Hepatocyte (in vitro differentiated cells): ENCODE measurements around the gene PI4KB. TPM values are rescaled to one million over a fixed set of nuclear protein-coding genes. Genes with fewer than 3 reads are reported as not detected.

ENCODE experiments used
- DNase-seq: peaks from one replicate; pipeline ENCODE4 v3.0.0-alpha.2; 2016; ENCODE audit warnings: low spot score
- H2AFZ ChIP-seq: fragments of 200-600 bp; sonication (generic); 2 replicates; pipeline ENCODE4 v1.6.0; 2016; ENCODE audit warnings: antibody characterized with exemption, mild to moderate bottlenecking
- H3K27ac ChIP-seq: fragments of 200-600 bp; sonication (generic); 2 replicates; pipeline ENCODE4 v1.5.1; 2016; ENCODE audit warnings: mild to moderate bottlenecking
- H3K27me3 ChIP-seq: fragments of 200-600 bp; sonication (generic); 2 replicates; pipeline ENCODE4 v1.6.1; 2016
- H3K36me3 ChIP-seq: fragments of 200-600 bp; sonication (generic); replicated peaks from 2 replicates; pipeline ENCODE4 v1.5.1; 2016; ENCODE audit warnings: low read depth; ENCODE audit not compliant: insufficient read depth
- H3K4me1 ChIP-seq: fragments of 200-600 bp; sonication (generic); 2 replicates; pipeline ENCODE4 v1.5.1; 2016; ENCODE audit warnings: mild to moderate bottlenecking, moderate library complexity; ENCODE audit not compliant: insufficient read depth
- H3K4me2 ChIP-seq: fragments of 200-600 bp; sonication (generic); 2 replicates; pipeline ENCODE4 v1.6.0; 2016
- H3K4me3 ChIP-seq: fragments of 200-600 bp; sonication (generic); 2 replicates; pipeline ENCODE4 v1.5.1; 2016; ENCODE audit warnings: mild to moderate bottlenecking
- H3K79me2 ChIP-seq: fragments of 200-600 bp; sonication (generic); 2 replicates; pipeline ENCODE4 v1.6.0; 2017; ENCODE audit warnings: mild to moderate bottlenecking
- H3K9me2 ChIP-seq: fragments of 200-600 bp; sonication (generic); replicated peaks from 2 replicates; pipeline ENCODE4 v1.6.0; 2017; ENCODE audit warnings: mild to moderate bottlenecking; ENCODE audit not compliant: insufficient read depth
- H3K9me3 ChIP-seq: fragments of 200-600 bp; sonication (generic); 2 replicates; pipeline ENCODE4 v1.5.1; 2016; ENCODE audit warnings: low read depth, mild to moderate bottlenecking
- H4K20me1 ChIP-seq: fragments of 200-600 bp; sonication (generic); 2 replicates; pipeline ENCODE4 v1.6.0; 2016; ENCODE audit warnings: mild to moderate bottlenecking; ENCODE audit not compliant: insufficient read depth, poor library complexity, severe bottlenecking
- EZH2 ChIP-seq: fragments of 200-600 bp; sonication (generic); IDR thresholded peaks from 2 replicates; pipeline ENCODE4 v1.6.1; 2016; ENCODE audit warnings: antibody characterized with exemption, mild to moderate bottlenecking, borderline replicate concordance
- EZH2phosphoT487 ChIP-seq: fragments of 200-600 bp; sonication (generic); IDR thresholded peaks from one replicate; pipeline ENCODE4 v1.6.1; 2018; ENCODE audit warnings: antibody characterized with exemption, mild to moderate bottlenecking, low read depth, moderate library complexity; ENCODE audit not compliant: unreplicated experiment, severe bottlenecking
- WGBS: methylation state at CpG from one replicate; pipeline ENCODE4 v1.1.6; 2016; ENCODE audit warnings: low lambda C conversion rate; ENCODE audit errors: missing lambda C conversion rate; 5-methylcytosine and 5-hydroxymethylcytosine counted together
- polyA plus RNA-seq: library from polyadenylated mRNA; unstranded; fragments of >200 nt; fragmentation: Nextera tagmentation; extraction: Ambion mirVana; gene quantifications from 2 replicates; pipeline ENCODE4 v1.2.1, GENCODE V29; 2016
- total RNA-seq: library from RNA; depleted of rRNA; stranded (reverse); fragments of >200 nt; gene quantifications from 2 replicates; pipeline ENCODE4 v1.2.3, GENCODE V29; 2014
- TF ChIP-seq, protein P1 (sequence below): fragments of 200-600 bp; sonication (generic); IDR thresholded peaks from 2 replicates; pipeline ENCODE4 v1.5.1; 2016; ENCODE audit warnings: antibody characterized with exemption, mild to moderate bottlenecking; ENCODE audit not compliant: poor library complexity

PI4KB gene
- total and polyA plus RNA-seq, 2 experiments from 2014 or later = 49.9 to 55.1 TPM

DNA sequence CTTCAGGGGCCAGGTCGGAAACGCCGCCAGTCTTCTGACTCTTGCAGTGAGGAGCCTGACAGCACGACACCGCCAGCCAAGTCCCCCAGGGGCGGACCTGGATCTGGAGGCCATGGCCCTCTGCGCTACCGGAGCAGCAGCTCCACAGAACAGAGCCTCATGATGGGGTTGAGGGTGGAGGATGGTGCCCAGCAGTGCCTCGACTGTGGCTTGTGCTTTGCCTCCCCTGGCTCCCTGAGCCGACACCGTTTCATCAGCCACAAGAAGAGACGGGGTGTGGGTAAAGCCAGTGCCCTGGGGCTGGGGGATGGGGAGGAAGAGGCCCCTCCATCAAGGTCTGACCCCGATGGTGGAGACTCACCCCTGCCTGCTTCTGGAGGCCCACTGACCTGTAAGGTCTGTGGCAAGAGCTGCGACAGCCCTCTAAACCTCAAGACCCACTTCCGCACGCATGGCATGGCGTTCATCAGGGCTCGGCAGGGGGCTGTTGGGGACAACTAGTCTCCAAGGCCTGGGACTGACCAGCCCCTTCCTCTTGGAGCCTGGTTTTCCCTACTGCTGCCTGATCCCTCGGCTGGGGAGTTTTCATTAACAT, 36.4 kb downstream of the PI4KB start:
- H3K27me3 ChIP-seq = no peaks in the 10 kb centered on the region
- no peaks in the 10 kb centered on the region for H3K9me2 ChIP-seq
- H3K4me2 ChIP-seq = no peak overlapping the region
- no peaks in the 10 kb centered on the region for H4K20me1 ChIP-seq
- H3K9me3 ChIP-seq = no peaks in the 10 kb centered on the region
- no peak for DNase-seq
- TF ChIP-seq EZH2 (no peak), EZH2phosphoT487 (no peak)
- TF ChIP-seq, protein P1, sequence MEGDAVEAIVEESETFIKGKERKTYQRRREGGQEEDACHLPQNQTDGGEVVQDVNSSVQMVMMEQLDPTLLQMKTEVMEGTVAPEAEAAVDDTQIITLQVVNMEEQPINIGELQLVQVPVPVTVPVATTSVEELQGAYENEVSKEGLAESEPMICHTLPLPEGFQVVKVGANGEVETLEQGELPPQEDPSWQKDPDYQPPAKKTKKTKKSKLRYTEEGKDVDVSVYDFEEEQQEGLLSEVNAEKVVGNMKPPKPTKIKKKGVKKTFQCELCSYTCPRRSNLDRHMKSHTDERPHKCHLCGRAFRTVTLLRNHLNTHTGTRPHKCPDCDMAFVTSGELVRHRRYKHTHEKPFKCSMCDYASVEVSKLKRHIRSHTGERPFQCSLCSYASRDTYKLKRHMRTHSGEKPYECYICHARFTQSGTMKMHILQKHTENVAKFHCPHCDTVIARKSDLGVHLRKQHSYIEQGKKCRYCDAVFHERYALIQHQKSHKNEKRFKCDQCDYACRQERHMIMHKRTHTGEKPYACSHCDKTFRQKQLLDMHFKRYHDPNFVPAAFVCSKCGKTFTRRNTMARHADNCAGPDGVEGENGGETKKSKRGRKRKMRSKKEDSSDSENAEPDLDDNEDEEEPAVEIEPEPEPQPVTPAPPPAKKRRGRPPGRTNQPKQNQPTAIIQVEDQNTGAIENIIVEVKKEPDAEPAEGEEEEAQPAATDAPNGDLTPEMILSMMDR = no peak
- peaks cover 10% of the 10 kb centered on the region for H3K79me2 ChIP-seq
- H3K4me3 ChIP-seq = no peak overlapping the region
- no peak overlapping the region for H3K27ac ChIP-seq
- H3K4me1 ChIP-seq = no peaks in the 10 kb centered on the region
- WGBS = 91% methylated on average over 17 of the region's 19 CpGs
- H3K36me3 ChIP-seq = no peaks in the 10 kb centered on the region
- no peak overlapping the region for H2AFZ ChIP-seq

DNA sequence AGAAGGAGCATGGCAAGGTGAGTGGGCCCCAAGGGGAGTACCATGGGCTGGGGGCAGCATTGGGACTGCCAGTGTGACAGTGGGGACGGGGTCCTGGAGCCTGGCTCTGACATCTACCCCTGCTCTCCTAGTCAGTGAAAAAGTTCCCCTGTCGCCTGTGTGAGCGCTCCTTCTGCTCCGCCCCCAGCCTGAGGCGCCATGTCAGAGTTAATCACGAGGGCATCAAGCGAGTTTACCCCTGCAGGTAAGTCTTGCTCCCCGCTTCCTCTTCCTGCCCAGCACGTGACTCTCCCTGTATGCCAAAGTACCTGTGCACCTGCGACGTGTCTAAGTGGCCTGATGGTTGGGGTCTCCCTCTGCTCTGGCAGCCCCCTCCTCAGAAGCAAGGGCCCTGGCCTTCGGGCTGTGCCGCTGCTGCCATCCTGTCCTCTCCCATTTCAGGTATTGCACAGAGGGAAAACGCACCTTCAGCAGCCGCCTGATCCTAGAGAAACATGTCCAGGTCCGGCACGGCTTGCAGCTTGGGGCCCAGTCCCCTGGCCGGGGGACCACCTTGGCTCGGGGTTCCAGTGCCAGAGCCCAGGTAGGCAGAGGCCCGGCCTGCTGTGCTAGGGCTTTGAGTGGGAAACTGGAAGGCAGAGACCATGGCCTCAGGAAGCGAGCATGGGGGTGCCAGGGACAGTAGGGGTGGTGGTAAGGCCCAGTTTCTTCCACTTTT, 37.1 kb downstream of the PI4KB start:
- H3K79me2 ChIP-seq = peaks cover 16% of the 10 kb centered on the region
- no peaks in the 10 kb centered on the region for H3K27me3 ChIP-seq
- no peaks in the 10 kb centered on the region for H4K20me1 ChIP-seq
- H2AFZ ChIP-seq = no peak overlapping the region
- H3K4me3 ChIP-seq = no peak overlapping the region
- H3K36me3 ChIP-seq = no peaks in the 10 kb centered on the region
- no peaks in the 10 kb centered on the region for H3K9me2 ChIP-seq
- WGBS = 91% methylated on average over 21 of the region's 21 CpGs
- no peaks in the 10 kb centered on the region for H3K4me1 ChIP-seq
- DNase-seq = no peak
- TF ChIP-seq, protein P1 = no peak
- TF ChIP-seq EZH2phosphoT487 (no peak), EZH2 (no peak)
- no peak overlapping the region for H3K27ac ChIP-seq
- H3K4me2 ChIP-seq = no peak overlapping the region
- no peaks in the 10 kb centered on the region for H3K9me3 ChIP-seq

DNA sequence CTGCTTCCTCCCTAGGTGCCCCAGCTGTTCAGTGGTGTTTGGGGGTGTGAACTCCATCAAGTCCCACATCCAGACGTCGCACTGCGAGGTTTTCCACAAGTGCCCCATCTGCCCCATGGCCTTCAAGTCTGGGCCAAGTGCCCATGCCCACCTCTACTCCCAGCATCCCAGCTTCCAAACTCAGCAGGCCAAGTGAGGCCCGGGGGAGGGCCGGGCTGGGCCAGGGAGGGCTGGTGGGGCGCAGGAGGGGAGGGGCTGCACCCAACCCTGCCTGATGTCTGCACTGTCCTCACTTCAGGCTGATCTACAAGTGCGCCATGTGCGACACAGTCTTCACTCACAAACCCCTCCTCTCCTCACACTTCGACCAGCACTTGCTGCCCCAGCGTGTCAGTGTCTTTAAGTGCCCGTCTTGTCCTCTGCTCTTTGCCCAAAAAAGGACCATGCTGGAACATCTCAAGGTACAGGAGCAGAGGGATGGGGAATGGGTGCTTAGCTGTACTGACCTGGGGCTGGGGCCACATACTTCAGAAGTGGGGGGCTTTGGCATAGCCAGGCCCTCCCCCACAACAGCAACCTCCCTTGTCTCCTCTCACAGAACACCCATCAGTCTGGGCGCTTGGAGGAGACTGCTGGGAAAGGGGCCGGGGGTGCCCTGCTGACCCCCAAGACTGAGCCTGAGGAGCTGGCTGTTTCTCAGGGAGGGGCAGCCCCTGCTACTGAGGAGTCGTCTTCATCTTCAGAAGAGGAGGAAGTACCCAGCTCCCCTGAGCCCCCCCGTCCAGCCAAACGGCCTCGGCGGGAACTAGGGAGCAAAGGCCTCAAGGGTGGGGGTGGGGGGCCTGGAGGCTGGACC, 37.9 kb downstream of the PI4KB start:
- H3K4me3 ChIP-seq = no peak overlapping the region
- H3K9me3 ChIP-seq = no peaks in the 10 kb centered on the region
- no peak overlapping the region for H2AFZ ChIP-seq
- no peak overlapping the region for H3K27ac ChIP-seq
- no peaks in the 10 kb centered on the region for H3K36me3 ChIP-seq
- H3K4me2 ChIP-seq = no peak overlapping the region
- no peak for DNase-seq
- no peaks in the 10 kb centered on the region for H3K27me3 ChIP-seq
- peaks cover 22% of the 10 kb centered on the region for H3K79me2 ChIP-seq
- TF ChIP-seq, protein P1 = no peak
- no peak for TF ChIP-seq EZH2phosphoT487
- H4K20me1 ChIP-seq = no peaks in the 10 kb centered on the region
- WGBS = 95% methylated on average over 13 of the region's 18 CpGs
- no peaks in the 10 kb centered on the region for H3K4me1 ChIP-seq
- no peaks in the 10 kb centered on the region for H3K9me2 ChIP-seq
